DOHH2 (cell line): ENCODE results near the gene HDLBP.

Source experiments
- CTCF ChIP-seq: fragments of 200-600 bp; sonication (generic); IDR thresholded peaks from one replicate; pipeline ENCODE4 v1.5.1; 2014; ENCODE audit warnings: antibody characterized with exemption, mild to moderate bottlenecking, low read depth, low read length; ENCODE audit not compliant: poor library complexity, severe bottlenecking
- EZH2phosphoT487 ChIP-seq: fragments of 200-600 bp; sonication (generic); IDR thresholded peaks from 2 replicates; pipeline ENCODE4 v1.6.1; 2017; ENCODE audit warnings: borderline replicate concordance, mild to moderate bottlenecking, antibody characterized with exemption, low read length, moderate library complexity, mixed read lengths

DNA sequence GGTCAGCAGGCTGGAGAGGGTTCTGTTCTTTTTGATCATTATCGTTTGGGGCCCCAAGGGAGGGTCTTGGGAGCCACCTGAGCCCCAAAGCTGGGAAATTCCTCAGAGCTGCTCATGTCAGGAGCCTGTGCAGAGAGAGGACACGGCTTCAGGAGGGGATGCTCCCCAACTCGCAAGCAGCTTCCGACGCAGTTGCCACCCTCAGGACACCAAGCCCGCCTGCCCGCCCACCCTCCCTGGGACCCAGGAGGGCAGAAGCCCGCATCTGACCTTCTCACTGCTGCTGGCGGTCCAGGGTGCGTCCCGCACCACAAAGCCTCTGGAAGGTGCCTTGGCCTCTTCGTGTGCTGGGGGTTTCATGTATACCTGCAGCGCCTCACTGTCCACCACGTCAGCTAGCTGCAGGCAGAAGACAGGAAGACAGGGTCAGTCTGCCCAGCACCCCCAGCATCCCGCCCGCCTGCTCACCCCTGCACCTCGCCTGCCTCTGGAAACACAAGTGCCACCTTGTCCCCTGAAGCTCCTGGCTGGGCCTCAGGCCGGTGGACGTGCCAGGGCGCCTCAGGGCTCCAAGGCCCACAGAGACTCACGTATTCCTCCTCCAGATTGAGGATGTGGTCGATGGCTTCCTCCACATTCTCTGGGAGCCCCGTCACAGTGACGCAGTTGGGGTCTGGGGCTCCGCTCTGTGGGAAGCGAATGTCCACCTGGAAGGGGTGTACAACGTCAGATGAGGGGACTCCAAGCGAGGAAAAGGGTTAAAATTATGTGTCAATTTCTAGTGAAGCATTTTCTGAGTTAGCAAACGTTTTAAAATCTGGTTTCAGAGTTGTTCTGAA lies 85.7 kb downstream of the HDLBP start:
- no peak for TF ChIP-seq CTCF
- no peak for TF ChIP-seq EZH2phosphoT487
